Fibroblast of pulmonary artery (primary cell): ENCODE measurements around the gene KCMF1.

ENCODE experiments used
- DNase-seq: peaks from one replicate; pipeline ENCODE4 v3.0.0-alpha.2; 2010; ENCODE audit warnings: low read depth
- H3K4me3 ChIP-seq: replicated peaks from 2 replicates; pipeline ENCODE4 v1.5.1; 2011; ENCODE audit warnings: low read depth, mild to moderate bottlenecking, control low read depth, low read length, moderate library complexity
- TF ChIP-seq, protein P1 (sequence below): IDR thresholded peaks from 2 replicates; pipeline ENCODE4 v1.5.1; 2011; ENCODE audit warnings: mild to moderate bottlenecking, control low read depth, low read length, inconsistent platforms; ENCODE audit errors: missing control alignments

KCMF1 gene

DNA sequence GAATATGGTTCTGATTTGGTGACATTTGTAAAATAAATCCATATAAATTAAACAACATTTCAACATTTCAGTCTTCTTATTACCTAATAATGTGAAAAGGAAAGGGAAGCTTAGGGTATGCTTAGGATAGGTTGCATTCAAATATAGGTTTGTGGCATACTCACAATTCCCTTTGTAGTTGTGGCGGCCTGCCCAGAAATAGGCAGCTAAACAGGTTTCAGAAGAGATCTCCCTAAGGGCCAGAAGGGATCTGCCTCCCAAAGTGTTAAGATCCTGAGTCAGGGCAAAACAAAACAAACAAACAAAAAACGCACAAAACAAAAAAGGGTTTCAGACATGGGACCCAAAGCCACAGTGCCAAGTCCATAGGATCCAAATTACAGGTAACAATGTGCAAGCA is 120.9 kb downstream of the KCMF1 start:
- no peak for DNase-seq
- H3K4me3 ChIP-seq: no peak overlapping the region
- TF ChIP-seq, protein P1, sequence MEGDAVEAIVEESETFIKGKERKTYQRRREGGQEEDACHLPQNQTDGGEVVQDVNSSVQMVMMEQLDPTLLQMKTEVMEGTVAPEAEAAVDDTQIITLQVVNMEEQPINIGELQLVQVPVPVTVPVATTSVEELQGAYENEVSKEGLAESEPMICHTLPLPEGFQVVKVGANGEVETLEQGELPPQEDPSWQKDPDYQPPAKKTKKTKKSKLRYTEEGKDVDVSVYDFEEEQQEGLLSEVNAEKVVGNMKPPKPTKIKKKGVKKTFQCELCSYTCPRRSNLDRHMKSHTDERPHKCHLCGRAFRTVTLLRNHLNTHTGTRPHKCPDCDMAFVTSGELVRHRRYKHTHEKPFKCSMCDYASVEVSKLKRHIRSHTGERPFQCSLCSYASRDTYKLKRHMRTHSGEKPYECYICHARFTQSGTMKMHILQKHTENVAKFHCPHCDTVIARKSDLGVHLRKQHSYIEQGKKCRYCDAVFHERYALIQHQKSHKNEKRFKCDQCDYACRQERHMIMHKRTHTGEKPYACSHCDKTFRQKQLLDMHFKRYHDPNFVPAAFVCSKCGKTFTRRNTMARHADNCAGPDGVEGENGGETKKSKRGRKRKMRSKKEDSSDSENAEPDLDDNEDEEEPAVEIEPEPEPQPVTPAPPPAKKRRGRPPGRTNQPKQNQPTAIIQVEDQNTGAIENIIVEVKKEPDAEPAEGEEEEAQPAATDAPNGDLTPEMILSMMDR: no peak

DNA sequence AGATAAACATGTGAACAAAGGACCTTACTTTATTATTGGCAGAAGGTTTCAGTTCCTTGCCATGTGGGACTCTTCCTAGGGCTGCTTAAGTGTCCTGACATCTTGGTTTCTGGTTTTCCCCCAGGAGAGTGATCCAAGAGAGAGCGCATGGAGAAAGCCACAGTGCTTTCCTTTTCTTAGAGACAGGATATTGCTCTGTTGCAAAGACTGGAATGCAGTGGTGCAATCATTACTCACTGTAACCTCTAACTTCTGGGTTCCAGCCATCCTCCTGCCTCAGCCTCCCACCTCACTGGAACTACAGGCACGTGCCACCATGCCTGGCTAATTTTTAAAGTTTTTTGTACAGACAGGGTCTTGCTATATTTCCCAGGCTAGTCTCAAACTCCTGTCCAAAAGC is 124.1 kb downstream of the KCMF1 start:
- no peak overlapping the region for H3K4me3 ChIP-seq
- TF ChIP-seq, protein P1: no peak
- peak; percentile 66 for DNase-seq

- DNase-seq: no peak
- no peak overlapping the region for H3K4me3 ChIP-seq
- TF ChIP-seq, protein P1: no peak
These were observed 125.7 kb downstream of the KCMF1 start for GRCh38 chr2:85096616-85097015.

GRCh38 chr2:85104228-85104627 is 133.3 kb downstream of the KCMF1 start:
- no peak overlapping the region for H3K4me3 ChIP-seq
- TF ChIP-seq, protein P1: no peak
- DNase-seq: no peak

DNA sequence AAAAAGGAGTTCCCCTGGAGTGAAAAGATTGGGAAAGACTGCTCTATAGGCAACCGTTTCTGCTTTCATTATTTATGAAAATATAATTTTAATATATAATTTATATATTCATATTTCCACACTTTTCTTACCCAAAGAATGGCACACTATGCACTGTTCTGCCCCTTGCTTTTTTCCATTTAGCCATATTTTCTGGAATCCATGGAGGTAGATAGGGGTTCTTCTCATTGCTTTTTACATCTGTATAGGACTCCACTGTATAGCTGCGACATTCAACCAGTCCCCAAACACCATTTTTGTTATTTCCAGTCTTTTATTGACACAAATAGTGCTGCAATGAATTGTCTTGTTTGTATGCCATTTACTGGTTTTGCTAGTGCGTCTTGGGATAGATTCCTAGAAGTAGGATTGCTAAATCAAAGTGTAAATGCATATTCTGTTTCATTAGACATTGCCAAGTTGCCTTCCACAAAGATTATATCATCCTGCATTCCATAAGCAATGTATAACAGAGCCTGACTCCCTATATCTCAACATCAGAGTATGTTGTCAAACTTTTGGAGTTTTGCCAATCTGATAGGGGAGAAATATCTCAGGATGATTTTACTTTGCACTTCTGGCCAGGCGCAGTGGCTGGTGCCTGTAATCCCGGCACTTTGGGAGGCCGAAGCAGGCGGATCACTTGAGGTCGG is 135.7 kb downstream of the KCMF1 start:
- no peak overlapping the region for H3K4me3 ChIP-seq
- DNase-seq: peak; percentile 57
- TF ChIP-seq, protein P1: no peak
